GM20000 (cell line): ENCODE data around the gene BCLAF1.

Experiments used
- DNase-seq: peaks from one replicate; pipeline ENCODE4 v3.0.0; 2012; ENCODE audit warnings: low spot score
- CTCF ChIP-seq: IDR thresholded peaks from 2 replicates; pipeline ENCODE4 v1.5.1; 2012; ENCODE audit warnings: mild to moderate bottlenecking, control low read depth; ENCODE audit errors: extremely low read depth, missing control alignments

BCLAF1 gene

GRCh38 chr6:136289579-136290409 lies at the start of gene BCLAF1:
Gene BCLAF1, minus strand, starts transcription at chr6:136289846. Its CDS starts 9,980 bp downstream, at chr6:136279866.
- DNase-seq: peak; percentile 93
- no peak for TF ChIP-seq CTCF

- TF ChIP-seq CTCF: no peak
- no peak for DNase-seq
Measured at GRCh38 chr6:136338486-136338885, 48.8 kb upstream of the BCLAF1 start.

GRCh38 chr6:136337606-136338005 lies 48.0 kb upstream of the BCLAF1 start:
- no peak for DNase-seq
- TF ChIP-seq CTCF: no peak

GRCh38 chr6:136337121-136337520 lies 47.5 kb upstream of the BCLAF1 start:
- no peak for TF ChIP-seq CTCF
- no peak for DNase-seq

GRCh38 chr6:136335736-136336363 lies 46.2 kb upstream of the BCLAF1 start:
- no peak for TF ChIP-seq CTCF
- DNase-seq: no peak

GRCh38 chr6:136334853-136335252 lies 45.2 kb upstream of the BCLAF1 start:
- TF ChIP-seq CTCF: no peak
- DNase-seq: no peak

- TF ChIP-seq CTCF: no peak
- no peak for DNase-seq
Measured at GRCh38 chr6:136334465-136334846, 44.8 kb upstream of the BCLAF1 start.
